ENCODE measurements around the gene VPS26A. TPM values are rescaled to one million over a fixed set of nuclear protein-coding genes. Genes with fewer than 3 reads are reported as not detected.

The VPS26A gene
- total and polyA plus RNA-seq, 2 experiments from 2014 or later, result 57.6 to 58.7 TPM

DNA sequence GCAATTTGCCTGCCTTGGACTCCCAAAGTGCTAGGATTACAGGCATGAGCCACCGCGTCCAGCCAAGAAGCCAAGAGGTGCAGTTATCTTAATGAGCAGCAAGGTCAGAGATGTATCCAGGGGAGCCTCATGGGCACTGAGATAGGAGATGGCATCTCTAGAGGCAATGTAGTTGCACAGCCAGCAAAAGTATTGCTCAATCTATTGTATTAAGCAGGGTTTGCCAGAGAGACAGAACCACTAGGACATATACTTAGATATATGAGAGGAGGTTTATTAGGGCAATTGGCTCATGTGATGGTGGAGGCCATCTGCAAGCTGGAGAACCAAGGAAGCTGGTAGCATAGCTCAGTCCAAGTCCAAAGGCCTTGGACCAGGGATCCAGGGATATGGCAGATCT is 16.3 kb upstream of the VPS26A start:
- H3K4me1 ChIP-seq (ENCODE audit: insufficient read depth), result no peaks in the 10 kb centered on the region
- no peak for TF ChIP-seq EZH2 (IDR thresholded peaks at IDR 0.05; ENCODE audit: borderline replicate concordance)
- no peak for TF ChIP-seq EZH2phosphoT487 (IDR thresholded peaks at IDR 0.05; ENCODE audit: low read depth, severe bottlenecking, unreplicated experiment)
- TF ChIP-seq CTCF (IDR thresholded peaks at IDR 0.05; ENCODE audit: poor library complexity), result no peak
- H3K36me3 ChIP-seq (replicated peaks; ENCODE audit: insufficient read depth, low read depth), result no peaks in the 10 kb centered on the region
- WGBS (ENCODE audit: low lambda C conversion rate, missing lambda C conversion rate), result 100% methylated on average over 2 of the region's 2 CpGs
- H4K20me1 ChIP-seq (ENCODE audit: insufficient read depth, poor library complexity, severe bottlenecking), result no peaks in the 10 kb centered on the region
- H3K9me2 ChIP-seq (replicated peaks; ENCODE audit: insufficient read depth), result no peaks in the 10 kb centered on the region
- no peak for DNase-seq (ENCODE audit: low spot score)
- H3K27me3 ChIP-seq, result no peaks in the 10 kb centered on the region
- no peaks in the 10 kb centered on the region for H3K79me2 ChIP-seq
- no peaks in the 10 kb centered on the region for H3K9me3 ChIP-seq (ENCODE audit: low read depth)
- H3K4me3 ChIP-seq, result no peak overlapping the region
- H3K4me2 ChIP-seq, result no peak overlapping the region
- no peak overlapping the region for H3K27ac ChIP-seq
- H2AFZ ChIP-seq, result no peak overlapping the region

DNA sequence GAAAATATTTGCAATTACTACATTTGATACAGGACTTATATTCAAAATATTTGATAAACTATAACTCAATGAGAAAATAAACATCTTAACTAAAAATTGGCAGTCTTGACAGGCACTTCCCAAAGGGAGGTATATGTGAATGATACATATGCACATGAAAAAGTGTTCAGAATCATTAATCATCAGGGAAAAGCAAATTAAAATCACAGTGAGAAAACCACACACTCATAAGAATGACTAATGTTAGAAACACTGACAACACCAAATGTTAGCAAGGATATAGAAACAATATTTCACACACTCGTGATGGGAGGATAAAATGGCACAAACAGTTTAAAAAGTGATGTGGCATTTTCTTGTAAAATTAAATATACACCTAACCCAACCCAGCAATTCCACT is 4.1 kb upstream of the VPS26A start:
- Histone ChIP-seq H3K9me3 (ENCODE audit: low read depth) (no peaks in the 10 kb centered on the region), H3K36me3 (replicated peaks; ENCODE audit: insufficient read depth, low read depth) (no peaks in the 10 kb centered on the region), H3K4me2 (no peak overlapping the region), H4K20me1 (ENCODE audit: insufficient read depth, poor library complexity, severe bottlenecking) (peaks cover under 1% of the 10 kb centered on the region), H3K27me3 (no peaks in the 10 kb centered on the region), H3K9me2 (replicated peaks; ENCODE audit: insufficient read depth) (no peaks in the 10 kb centered on the region), H3K4me1 (ENCODE audit: insufficient read depth) (peaks cover 5% of the 10 kb centered on the region), H3K27ac (no peak overlapping the region), H3K79me2 (peaks cover 5% of the 10 kb centered on the region), H2AFZ (no peak overlapping the region), H3K4me3 (no peak overlapping the region)
- TF ChIP-seq EZH2 (IDR thresholded peaks at IDR 0.05; ENCODE audit: borderline replicate concordance) (no peak), CTCF (IDR thresholded peaks at IDR 0.05; ENCODE audit: poor library complexity) (no peak), EZH2phosphoT487 (IDR thresholded peaks at IDR 0.05; ENCODE audit: low read depth, severe bottlenecking, unreplicated experiment) (no peak)
- DNase-seq (ENCODE audit: low spot score), result no peak
- WGBS (ENCODE audit: low lambda C conversion rate, missing lambda C conversion rate), result 77% methylated on average over 1 of the region's 1 CpG

DNA sequence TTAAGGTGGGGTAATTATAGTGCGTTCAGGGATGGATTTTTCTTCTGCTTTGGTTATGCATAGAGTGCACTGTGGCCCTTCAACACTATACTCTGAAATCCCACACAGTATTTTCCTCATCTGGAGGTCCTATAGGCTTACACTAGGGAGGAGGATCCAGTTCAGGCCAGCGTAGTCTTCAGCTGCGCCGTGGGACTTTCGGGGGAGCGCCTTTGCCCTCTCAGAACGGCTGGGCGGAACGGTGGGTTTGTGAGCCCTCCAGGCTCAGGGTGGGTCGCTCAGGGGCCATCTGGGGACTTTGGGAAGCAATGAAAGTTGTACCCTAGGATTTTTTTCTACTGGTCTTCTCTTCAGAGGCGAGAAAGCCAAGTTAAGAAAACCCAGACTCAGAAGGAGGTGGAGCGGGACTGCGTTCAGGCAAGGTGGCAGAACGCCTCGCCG is 652 bp upstream of the VPS26A start:
- Histone ChIP-seq H3K27ac (peak overlapping the region; percentile 97), H3K4me1 (ENCODE audit: insufficient read depth) (peaks cover 5% of the 10 kb centered on the region), H3K9me2 (replicated peaks; ENCODE audit: insufficient read depth) (no peaks in the 10 kb centered on the region), H3K27me3 (no peaks in the 10 kb centered on the region), H3K4me2 (peak overlapping the region; percentile 73), H3K4me3 (peak overlapping the region; percentile 36), H3K9me3 (ENCODE audit: low read depth) (no peaks in the 10 kb centered on the region), H2AFZ (peak overlapping the region; percentile 62), H3K79me2 (peaks cover 39% of the 10 kb centered on the region), H4K20me1 (ENCODE audit: insufficient read depth, poor library complexity, severe bottlenecking) (peaks cover 20% of the 10 kb centered on the region), H3K36me3 (replicated peaks; ENCODE audit: insufficient read depth, low read depth) (no peaks in the 10 kb centered on the region)
- TF ChIP-seq CTCF (IDR thresholded peaks at IDR 0.05; ENCODE audit: poor library complexity), result no peak
- no peak for TF ChIP-seq EZH2 (IDR thresholded peaks at IDR 0.05; ENCODE audit: borderline replicate concordance)
- no peak for TF ChIP-seq EZH2phosphoT487 (IDR thresholded peaks at IDR 0.05; ENCODE audit: low read depth, severe bottlenecking, unreplicated experiment)
- 1% methylated on average over 16 of the region's 16 CpGs for WGBS (ENCODE audit: low lambda C conversion rate, missing lambda C conversion rate)
- peak; percentile 79 for DNase-seq (ENCODE audit: low spot score)

Measured in hepatocyte (in vitro differentiated cells).